Chondrocyte (in vitro differentiated cells): ENCODE results near the gene HNRNPU. TPM values are rescaled to one million over a fixed set of nuclear protein-coding genes. Genes with fewer than 3 reads are reported as not detected.

Experiments used
- DNase-seq: peaks from one replicate; pipeline ENCODE4 v3.0.0; 2021; ENCODE audit warnings: mixed read lengths, low spot score
- H3K27ac Mint-ChIP-seq: one replicate; pipeline ENCODE4 v1.8.0; 2021; ENCODE audit warnings: mild to moderate bottlenecking, moderate library complexity, mixed read lengths; ENCODE audit not compliant: unreplicated experiment
- H3K27me3 Mint-ChIP-seq: 2 replicates; pipeline ENCODE4 v1.8.0; 2021; ENCODE audit warnings: low read depth, mixed read lengths
- H3K36me3 Mint-ChIP-seq: 2 replicates; pipeline ENCODE4 v1.8.0; 2021; ENCODE audit warnings: low read depth, mixed read lengths
- H3K4me1 Mint-ChIP-seq: 2 replicates; pipeline ENCODE4 v1.8.0; 2021; ENCODE audit warnings: low read depth, mild to moderate bottlenecking, mixed read lengths
- H3K4me3 Mint-ChIP-seq: one replicate; pipeline ENCODE4 v1.8.0; 2021; ENCODE audit warnings: mild to moderate bottlenecking, moderate library complexity, mixed read lengths; ENCODE audit not compliant: unreplicated experiment
- H3K9me3 Mint-ChIP-seq: 2 replicates; pipeline ENCODE4 v1.8.0; 2021; ENCODE audit warnings: low read depth, mixed read lengths
- CTCF ChIP-seq: fragments of 200-600 bp; sonication (generic); IDR thresholded peaks from 2 replicates; pipeline ENCODE4 v1.5.0; 2021; ENCODE audit warnings: antibody characterized with exemption, mild to moderate bottlenecking, moderate library complexity
- total RNA-seq: library from RNA; stranded (reverse); gene quantifications from 3 replicates; pipeline ENCODE4 v1.2.1, GENCODE V29; 2021

Gene HNRNPU
- total RNA-seq, 1 donor from 2014 or later, result 226 TPM

GRCh38 chr1:244866355-244866754 is 2.0 kb upstream of the HNRNPU start:
- Mint-ChIP-seq H3K36me3 (peaks cover 4% of the 10 kb centered on the region), H3K27me3 (no peaks in the 10 kb centered on the region), H3K4me3 (no peak overlapping the region), H3K4me1 (peaks cover 24% of the 10 kb centered on the region), H3K27ac (peak overlapping the region; percentile 36), H3K9me3 (no peaks in the 10 kb centered on the region)
- TF ChIP-seq CTCF, result no peak
- no peak for DNase-seq

GRCh38 chr1:244865820-244866219 is 1.5 kb upstream of the HNRNPU start:
- Mint-ChIP-seq H3K36me3 (peaks cover 6% of the 10 kb centered on the region), H3K27me3 (no peaks in the 10 kb centered on the region), H3K9me3 (no peaks in the 10 kb centered on the region), H3K4me3 (no peak overlapping the region), H3K4me1 (peaks cover 29% of the 10 kb centered on the region), H3K27ac (peak overlapping the region; percentile 94)
- no peak for TF ChIP-seq CTCF
- no peak for DNase-seq

- Mint-ChIP-seq H3K27ac (peak overlapping the region; percentile 94), H3K36me3 (peaks cover 9% of the 10 kb centered on the region), H3K4me3 (peak overlapping the region; percentile 91), H3K4me1 (peaks cover 37% of the 10 kb centered on the region), H3K27me3 (no peaks in the 10 kb centered on the region), H3K9me3 (no peaks in the 10 kb centered on the region)
- TF ChIP-seq CTCF, result no peak
- DNase-seq, result no peak
Observed at GRCh38 chr1:244865028-244865371, 657 bp upstream of the HNRNPU start.

- peaks cover 14% of the 10 kb centered on the region for H3K36me3 Mint-ChIP-seq
- TF ChIP-seq CTCF, result no peak
- no peaks in the 10 kb centered on the region for H3K9me3 Mint-ChIP-seq
- peak overlapping the region; percentile 91 for H3K4me3 Mint-ChIP-seq
- DNase-seq, result no peak
- H3K27me3 Mint-ChIP-seq, result no peaks in the 10 kb centered on the region
- H3K4me1 Mint-ChIP-seq, result peaks cover 48% of the 10 kb centered on the region
- peak overlapping the region; percentile 94 for H3K27ac Mint-ChIP-seq
Observed at GRCh38 chr1:244863491-244864252, 671 bp downstream of the HNRNPU start.

- H3K27me3 Mint-ChIP-seq, result no peaks in the 10 kb centered on the region
- H3K9me3 Mint-ChIP-seq, result no peaks in the 10 kb centered on the region
- peaks cover 54% of the 10 kb centered on the region for H3K4me1 Mint-ChIP-seq
- H3K27ac Mint-ChIP-seq, result peak overlapping the region; percentile 97
- DNase-seq, result peak; percentile 95
- peak overlapping the region; percentile 91 for H3K4me3 Mint-ChIP-seq
- H3K36me3 Mint-ChIP-seq, result peaks cover 20% of the 10 kb centered on the region
- no peak for TF ChIP-seq CTCF
Observed at GRCh38 chr1:244862699-244863490, 1.4 kb downstream of the HNRNPU start.
